SK-N-SH treated with all-trans-retinoic acid at 6 μM for 48 hours (cell line): ENCODE measurements around the gene TNS1.

Experiments
- ATAC-seq: fragments of 200-7000 bp; cut with Tn5 transposase; 3 replicates; pipeline ENCODE4 v1.9.1; 2020; ENCODE audit warnings: mild to moderate bottlenecking, moderate library complexity
- ARNTL ChIP-seq: fragments of 450-650 bp; formaldehyde crosslinking; IDR thresholded peaks from 2 replicates; pipeline ENCODE4 v1.5.0; 2020; ENCODE audit warnings: low read depth, mild to moderate bottlenecking, moderate library complexity, borderline replicate concordance
- CSDC2 ChIP-seq: fragments of 250-450 bp; sonication (Bioruptor Pico); IDR thresholded peaks from 2 replicates; pipeline ENCODE4 v1.5.0; 2020; ENCODE audit warnings: mild to moderate bottlenecking, moderate library complexity
- CSRNP3 ChIP-seq: fragments of 250-450 bp; sonication (Bioruptor Pico); IDR thresholded peaks from 2 replicates; pipeline ENCODE4 v1.5.1; 2021; ENCODE audit warnings: mild to moderate bottlenecking, moderate library complexity
- ESRRG ChIP-seq: fragments of 250-450 bp; sonication (Bioruptor Pico); IDR thresholded peaks from 2 replicates; pipeline ENCODE4 v1.6.1; 2021; ENCODE audit warnings: mild to moderate bottlenecking
- GLIS3 ChIP-seq: fragments of 250-450 bp; sonication (Bioruptor Pico); IDR thresholded peaks from 2 replicates; pipeline ENCODE4 v1.5.0; 2020; ENCODE audit warnings: mild to moderate bottlenecking, moderate library complexity
- ISL1 ChIP-seq: fragments of 250-450 bp; sonication (Bioruptor Pico); IDR thresholded peaks from 2 replicates; pipeline ENCODE4 v2.1.2; 2022; ENCODE audit warnings: mild to moderate bottlenecking, moderate library complexity
- OSR1 ChIP-seq: fragments of 250-450 bp; sonication (Bioruptor Pico); IDR thresholded peaks from 2 replicates; pipeline ENCODE4 v1.8.0; 2022; ENCODE audit warnings: moderate library complexity, mild to moderate bottlenecking, inconsistent platforms
- PPARA ChIP-seq: fragments of 250-450 bp; sonication (Bioruptor Pico); IDR thresholded peaks from 2 replicates; pipeline ENCODE4 v1.5.0; 2020; ENCODE audit warnings: mild to moderate bottlenecking, borderline replicate concordance
- RARB ChIP-seq: fragments of 250-450 bp; sonication (Bioruptor Pico); IDR thresholded peaks from 2 replicates; pipeline ENCODE4 v1.8.0; 2021; ENCODE audit warnings: mild to moderate bottlenecking, moderate library complexity
- TCF4 ChIP-seq: fragments of 250-450 bp; sonication (Bioruptor Pico); IDR thresholded peaks from 2 replicates; pipeline ENCODE4 v1.8.0; 2021; ENCODE audit warnings: mild to moderate bottlenecking, moderate library complexity, borderline replicate concordance
- TOX ChIP-seq: fragments of 250-450 bp; sonication (Bioruptor Pico); IDR thresholded peaks from 2 replicates; pipeline ENCODE4 v1.8.0; 2021; ENCODE audit warnings: mild to moderate bottlenecking, moderate library complexity, borderline replicate concordance
- TSHZ2 ChIP-seq: fragments of 250-450 bp; sonication (Bioruptor Pico); IDR thresholded peaks from 2 replicates; pipeline ENCODE4 v1.5.0; 2020; ENCODE audit warnings: mild to moderate bottlenecking, moderate library complexity
- ZC3H10 ChIP-seq: fragments of 250-450 bp; sonication (Bioruptor Pico); IDR thresholded peaks from 2 replicates; pipeline ENCODE4 v1.5.1; 2021; ENCODE audit warnings: mild to moderate bottlenecking, moderate library complexity
- ZFP3 ChIP-seq: fragments of 250-450 bp; sonication (Bioruptor Pico); IDR thresholded peaks from 2 replicates; pipeline ENCODE4 v1.5.0; 2020; ENCODE audit warnings: mild to moderate bottlenecking, moderate library complexity
- ZFP30 ChIP-seq: fragments of 450-650 bp; formaldehyde crosslinking; IDR thresholded peaks from 2 replicates; pipeline ENCODE4 v1.5.0; 2022; ENCODE audit warnings: mild to moderate bottlenecking, moderate library complexity
- ZNF70 ChIP-seq: fragments of 450-650 bp; formaldehyde crosslinking; IDR thresholded peaks from 2 replicates; pipeline ENCODE4 v1.5.0; 2020; ENCODE audit warnings: mild to moderate bottlenecking, moderate library complexity
- ZNF8 ChIP-seq: fragments of 450-650 bp; formaldehyde crosslinking; IDR thresholded peaks from 2 replicates; pipeline ENCODE4 v1.5.0; 2020; ENCODE audit warnings: mild to moderate bottlenecking, moderate library complexity
- TF ChIP-seq, protein P1 (sequence below): fragments of 250-450 bp; sonication (Bioruptor Pico); IDR thresholded peaks from 2 replicates; pipeline ENCODE4 v1.8.0; 2021; ENCODE audit warnings: low read depth, mild to moderate bottlenecking, moderate library complexity, borderline replicate concordance
- TF ChIP-seq, protein P2 (sequence below): fragments of 250-450 bp; sonication (Bioruptor Pico); IDR thresholded peaks from 2 replicates; pipeline ENCODE4 v1.8.0; 2020; ENCODE audit warnings: mild to moderate bottlenecking, moderate library complexity, borderline replicate concordance
- TF ChIP-seq, protein P3 (sequence below): fragments of 250-450 bp; sonication (Bioruptor Pico); IDR thresholded peaks from 2 replicates; pipeline ENCODE4 v1.5.1; 2020; ENCODE audit warnings: low read depth, mild to moderate bottlenecking, moderate library complexity

Gene TNS1

DNA sequence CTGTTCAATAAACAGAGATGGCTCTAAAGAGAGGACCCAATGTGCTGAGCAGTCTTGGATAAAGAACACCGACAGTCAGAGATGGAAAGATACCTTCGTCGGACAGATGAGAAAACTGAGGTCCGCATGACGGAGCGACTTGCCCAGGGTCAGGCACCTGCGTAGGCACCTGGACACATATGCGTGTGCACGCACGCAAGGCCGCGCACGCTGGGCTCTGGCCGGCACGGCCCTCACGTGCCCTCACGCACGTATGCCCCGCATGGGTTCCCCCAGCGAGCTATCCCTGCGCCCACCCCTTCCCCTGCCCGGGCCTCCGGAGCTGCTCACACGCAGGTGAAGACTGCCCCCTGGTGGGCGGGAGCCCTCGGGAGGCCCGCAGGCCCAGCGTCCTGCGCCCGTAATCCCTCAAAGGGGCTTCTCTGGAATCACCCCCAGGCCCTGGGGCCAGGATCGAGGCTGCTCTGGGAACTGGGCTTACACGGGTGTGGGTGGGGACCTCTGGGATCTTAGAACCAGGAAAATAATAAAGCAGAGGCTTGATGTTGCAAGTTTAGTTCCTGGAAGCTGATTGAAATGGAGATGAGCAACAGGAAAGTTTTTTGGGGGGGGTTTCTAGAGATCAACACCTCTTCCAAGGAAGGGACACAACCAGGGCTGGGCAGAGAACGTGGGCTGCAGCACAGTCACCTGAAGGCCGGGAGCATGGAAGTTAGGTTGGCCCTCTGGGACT lies 246.3 kb downstream of the TNS1 start:
- no peak for TF ChIP-seq ZFP3 (CRISPR knock-in tag)
- peak; percentile 95 for ATAC-seq

DNA sequence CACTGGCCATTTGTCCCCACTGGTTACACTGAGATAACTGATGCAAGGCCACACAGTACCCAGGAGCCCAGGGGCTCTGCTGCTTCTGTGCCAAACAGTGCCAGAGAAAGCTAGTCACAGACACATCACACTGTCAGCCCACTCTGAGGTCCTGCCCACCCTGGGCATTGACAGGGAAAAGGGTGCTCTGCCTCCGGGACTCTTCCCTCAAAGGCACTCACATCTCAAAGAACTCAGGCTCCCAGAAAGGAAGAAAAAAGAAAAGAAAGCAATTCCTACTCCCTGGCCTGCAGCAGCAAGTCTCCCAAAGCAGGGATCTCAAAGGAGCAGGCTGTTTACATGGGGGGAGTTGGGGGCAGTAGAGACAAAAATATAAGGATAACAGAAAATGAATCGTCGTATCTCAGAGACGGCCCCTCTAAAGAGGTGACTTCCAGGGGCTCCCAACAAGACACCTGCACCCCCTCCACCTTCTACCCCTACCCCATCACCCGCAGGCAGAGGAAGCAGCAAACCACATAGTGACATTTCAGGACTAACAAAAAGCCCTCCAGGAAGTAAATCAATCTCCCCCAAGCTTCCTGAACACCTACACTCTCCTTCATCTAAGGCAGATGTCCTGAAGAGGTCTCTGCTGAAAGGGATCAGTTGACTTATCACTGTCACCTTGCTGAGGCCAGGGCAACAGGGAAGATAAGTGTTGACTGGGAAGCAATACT lies 247.6 kb downstream of the TNS1 start:
- TF ChIP-seq CSRNP3: no peak
- TF ChIP-seq TSHZ2 (CRISPR knock-in tag): no peak
- TF ChIP-seq ZFP30 (CRISPR knock-in tag): no peak
- TF ChIP-seq ZC3H10: no peak
- TF ChIP-seq TCF4: no peak
- no peak for TF ChIP-seq PPARA
- TF ChIP-seq, protein P1, sequence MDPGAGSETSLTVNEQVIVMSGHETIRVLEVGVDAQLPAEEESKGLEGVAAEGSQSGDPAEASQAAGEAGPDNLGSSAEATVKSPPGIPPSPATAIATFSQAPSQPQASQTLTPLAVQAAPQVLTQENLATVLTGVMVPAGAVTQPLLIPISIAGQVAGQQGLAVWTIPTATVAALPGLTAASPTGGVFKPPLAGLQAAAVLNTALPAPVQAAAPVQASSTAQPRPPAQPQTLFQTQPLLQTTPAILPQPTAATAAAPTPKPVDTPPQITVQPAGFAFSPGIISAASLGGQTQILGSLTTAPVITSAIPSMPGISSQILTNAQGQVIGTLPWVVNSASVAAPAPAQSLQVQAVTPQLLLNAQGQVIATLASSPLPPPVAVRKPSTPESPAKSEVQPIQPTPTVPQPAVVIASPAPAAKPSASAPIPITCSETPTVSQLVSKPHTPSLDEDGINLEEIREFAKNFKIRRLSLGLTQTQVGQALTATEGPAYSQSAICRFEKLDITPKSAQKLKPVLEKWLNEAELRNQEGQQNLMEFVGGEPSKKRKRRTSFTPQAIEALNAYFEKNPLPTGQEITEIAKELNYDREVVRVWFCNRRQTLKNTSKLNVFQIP (CRISPR knock-in tag): no peak
- TF ChIP-seq ESRRG (CRISPR knock-in tag): no peak
- TF ChIP-seq TOX (CRISPR knock-in tag): no peak
- TF ChIP-seq ZNF8 (CRISPR knock-in tag): no peak
- TF ChIP-seq, all 23 proteins: peak for 0
- no peak for ATAC-seq

DNA sequence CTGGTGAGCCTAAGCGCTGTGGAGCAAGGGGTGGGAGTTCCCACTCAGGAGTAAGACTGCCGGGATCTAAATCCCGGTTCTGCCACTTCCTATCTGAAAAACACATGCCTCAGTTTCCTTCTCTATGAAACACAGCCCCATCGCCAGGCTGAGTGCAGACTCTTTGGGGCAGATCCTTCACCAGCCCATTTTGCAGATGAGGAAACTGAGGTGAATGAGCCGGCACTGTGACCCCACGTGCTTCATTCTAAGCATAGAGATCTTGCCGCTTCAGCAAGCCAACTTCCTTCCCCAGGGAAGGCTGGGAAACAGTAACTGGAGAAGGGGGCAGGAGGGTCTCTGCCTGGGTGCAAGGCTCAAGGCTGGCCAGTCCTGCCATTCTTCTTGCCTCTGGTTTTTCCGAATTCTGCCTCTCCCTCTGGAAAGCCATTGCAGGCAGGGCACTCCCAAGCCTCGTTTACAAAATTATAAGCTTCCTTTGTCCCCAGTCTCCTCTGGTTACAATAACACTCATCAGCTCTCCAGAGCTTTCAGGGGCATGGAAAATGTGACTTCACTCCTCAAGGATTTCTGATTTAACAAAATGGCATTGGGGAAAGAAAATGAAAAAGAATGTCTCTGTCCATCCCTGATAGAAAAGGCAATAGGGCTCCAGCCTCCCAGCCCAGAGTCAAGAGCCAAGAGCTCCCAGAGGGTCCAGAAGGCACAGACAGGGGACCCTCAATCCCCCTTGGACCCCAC lies 249.2 kb downstream of the TNS1 start:
- peak; percentile 42 for ATAC-seq
- TF ChIP-seq GLIS3 (CRISPR knock-in tag) (no peak), ISL1 (CRISPR knock-in tag) (no peak), RARB (CRISPR knock-in tag) (no peak), CSDC2 (no peak), OSR1 (no peak), ARNTL (CRISPR knock-in tag) (no peak), TCF4 (no peak)
- TF ChIP-seq, protein P2, sequence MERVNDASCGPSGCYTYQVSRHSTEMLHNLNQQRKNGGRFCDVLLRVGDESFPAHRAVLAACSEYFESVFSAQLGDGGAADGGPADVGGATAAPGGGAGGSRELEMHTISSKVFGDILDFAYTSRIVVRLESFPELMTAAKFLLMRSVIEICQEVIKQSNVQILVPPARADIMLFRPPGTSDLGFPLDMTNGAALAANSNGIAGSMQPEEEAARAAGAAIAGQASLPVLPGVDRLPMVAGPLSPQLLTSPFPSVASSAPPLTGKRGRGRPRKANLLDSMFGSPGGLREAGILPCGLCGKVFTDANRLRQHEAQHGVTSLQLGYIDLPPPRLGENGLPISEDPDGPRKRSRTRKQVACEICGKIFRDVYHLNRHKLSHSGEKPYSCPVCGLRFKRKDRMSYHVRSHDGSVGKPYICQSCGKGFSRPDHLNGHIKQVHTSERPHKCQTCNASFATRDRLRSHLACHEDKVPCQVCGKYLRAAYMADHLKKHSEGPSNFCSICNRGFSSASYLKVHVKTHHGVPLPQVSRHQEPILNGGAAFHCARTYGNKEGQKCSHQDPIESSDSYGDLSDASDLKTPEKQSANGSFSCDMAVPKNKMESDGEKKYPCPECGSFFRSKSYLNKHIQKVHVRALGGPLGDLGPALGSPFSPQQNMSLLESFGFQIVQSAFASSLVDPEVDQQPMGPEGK: no peak

GRCh38 chr2:217752714-217753459 lies 249.9 kb downstream of the TNS1 start:
- ATAC-seq: no peak
- TF ChIP-seq CSRNP3 (no peak), ZFP3 (CRISPR knock-in tag) (no peak), CSDC2 (no peak), PPARA (no peak), TCF4 (no peak), ZFP30 (CRISPR knock-in tag) (no peak), ZNF70 (CRISPR knock-in tag) (no peak), TOX (CRISPR knock-in tag) (no peak), ZC3H10 (no peak)
- TF ChIP-seq, protein P1 (CRISPR knock-in tag): no peak
- TF ChIP-seq, protein P3, sequence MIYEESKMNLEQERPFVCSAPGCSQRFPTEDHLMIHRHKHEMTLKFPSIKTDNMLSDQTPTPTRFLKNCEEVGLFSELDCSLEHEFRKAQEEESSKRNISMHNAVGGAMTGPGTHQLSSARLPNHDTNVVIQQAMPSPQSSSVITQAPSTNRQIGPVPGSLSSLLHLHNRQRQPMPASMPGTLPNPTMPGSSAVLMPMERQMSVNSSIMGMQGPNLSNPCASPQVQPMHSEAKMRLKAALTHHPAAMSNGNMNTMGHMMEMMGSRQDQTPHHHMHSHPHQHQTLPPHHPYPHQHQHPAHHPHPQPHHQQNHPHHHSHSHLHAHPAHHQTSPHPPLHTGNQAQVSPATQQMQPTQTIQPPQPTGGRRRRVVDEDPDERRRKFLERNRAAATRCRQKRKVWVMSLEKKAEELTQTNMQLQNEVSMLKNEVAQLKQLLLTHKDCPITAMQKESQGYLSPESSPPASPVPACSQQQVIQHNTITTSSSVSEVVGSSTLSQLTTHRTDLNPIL (CRISPR knock-in tag): no peak
